HG03025 (cell line): ENCODE measurements around the gene IP6K1.
A peak's percentile ranks its signal among the peaks of the same experiment; 100 is the strongest.
"Not testable (repeated sequence)": the region's sequence is repeated elsewhere in the genome, so short reads cannot be mapped to it uniquely, and the experiment has no call there.

Experiments used
- ATAC-seq: cut with Tn5 transposase; IDR thresholded peaks from one replicate; pipeline ENCODE4 v1.9.1; 2021; ENCODE audit warnings: mild to moderate bottlenecking, moderate library complexity; ENCODE audit not compliant: unreplicated experiment, low FRiP score

The IP6K1 gene

GRCh38 chr3:49695350-49696015, 90.9 kb downstream of the IP6K1 start:
- not testable (repeated sequence) for ATAC-seq

DNA sequence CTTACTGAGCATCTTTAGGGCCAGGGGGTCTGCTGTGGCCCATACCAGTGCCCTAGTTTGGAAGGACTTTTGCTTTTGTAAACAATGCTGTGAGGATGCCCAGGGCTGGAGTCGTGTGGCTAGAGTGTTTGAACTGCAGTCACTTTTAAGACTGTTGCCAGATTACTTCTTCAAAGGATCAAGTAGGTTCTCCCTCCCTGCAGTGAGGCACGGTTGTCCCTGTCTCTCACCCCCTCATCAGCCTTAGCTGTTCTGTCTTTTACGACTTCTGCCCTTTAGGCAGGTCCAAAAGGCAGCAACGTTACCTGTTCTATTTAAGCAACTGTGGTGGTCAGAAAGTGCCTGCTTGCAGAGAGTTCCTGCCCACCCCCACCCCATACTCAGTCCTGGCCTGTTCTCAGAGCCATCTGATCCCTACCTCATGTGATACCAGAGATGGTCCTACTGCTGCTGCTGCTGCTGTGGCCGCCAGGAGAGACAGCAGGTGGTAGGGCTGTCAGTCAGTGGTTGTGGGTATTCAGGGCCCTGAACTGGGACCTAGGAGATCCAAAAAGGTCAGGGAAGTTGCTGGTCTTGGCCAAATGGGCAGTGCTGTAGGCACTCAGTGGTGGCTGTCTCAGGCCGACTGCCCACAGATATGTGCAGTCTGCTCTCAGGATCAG, 91.8 kb downstream of the IP6K1 start:
- not testable (repeated sequence) for ATAC-seq

DNA sequence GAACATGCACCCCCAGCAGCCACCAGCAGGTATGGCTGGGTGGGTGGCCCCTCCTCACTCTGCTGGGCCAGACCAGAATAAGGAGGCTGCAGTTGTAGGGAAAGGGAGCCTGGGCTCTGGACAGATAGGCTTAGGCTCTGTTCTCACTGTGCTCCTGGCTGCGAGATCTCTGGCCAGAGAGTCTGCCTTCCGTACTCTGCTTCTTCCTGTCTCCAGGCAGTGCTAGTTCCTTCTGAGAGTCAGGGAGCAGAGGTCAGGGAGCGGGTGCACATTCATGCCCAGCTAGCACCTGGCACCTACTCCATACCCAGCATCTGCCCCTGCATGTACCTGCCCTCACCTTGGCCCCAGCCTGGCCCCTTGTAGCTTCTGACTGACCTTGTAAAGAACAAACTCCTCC, 94.9 kb downstream of the IP6K1 start:
- not testable (repeated sequence) for ATAC-seq

- not testable (repeated sequence) for ATAC-seq
Observed at GRCh38 chr3:49690856-49691255, 95.5 kb downstream of the IP6K1 start.

DNA sequence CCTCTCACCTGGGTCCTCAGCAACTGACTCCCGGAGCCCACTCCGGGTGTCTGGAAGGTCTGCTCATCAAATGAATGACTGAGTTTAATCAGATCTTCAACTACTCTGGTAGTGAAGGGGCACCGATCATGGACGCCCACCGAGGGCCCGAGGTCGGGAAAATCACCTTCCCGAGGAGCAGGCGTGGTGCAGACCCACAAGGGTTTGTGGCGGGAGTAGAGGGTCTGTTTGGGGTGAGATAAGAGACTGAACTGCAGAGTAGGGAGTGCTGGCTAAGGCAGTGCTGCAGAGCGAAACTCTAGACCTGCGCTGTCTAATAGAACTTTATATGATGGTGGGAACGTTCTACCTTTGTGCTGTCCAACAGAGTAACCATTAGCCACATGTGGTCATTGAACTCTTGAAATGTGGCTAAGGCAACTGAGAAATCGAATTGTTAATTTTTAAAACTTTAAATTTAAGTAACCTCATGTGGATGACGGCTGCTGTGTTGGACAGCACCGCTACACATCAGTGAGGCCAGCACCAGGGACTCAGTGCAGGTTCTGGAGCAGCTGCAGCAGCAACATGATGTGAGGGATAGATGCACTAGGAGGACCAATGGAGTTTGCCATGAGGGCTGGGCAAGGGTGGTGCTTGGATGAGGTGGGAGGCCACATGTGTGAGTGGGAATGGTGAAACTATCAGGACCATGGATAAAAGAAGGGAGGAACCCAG, 96.3 kb downstream of the IP6K1 start:
- not testable (repeated sequence) for ATAC-seq

DNA sequence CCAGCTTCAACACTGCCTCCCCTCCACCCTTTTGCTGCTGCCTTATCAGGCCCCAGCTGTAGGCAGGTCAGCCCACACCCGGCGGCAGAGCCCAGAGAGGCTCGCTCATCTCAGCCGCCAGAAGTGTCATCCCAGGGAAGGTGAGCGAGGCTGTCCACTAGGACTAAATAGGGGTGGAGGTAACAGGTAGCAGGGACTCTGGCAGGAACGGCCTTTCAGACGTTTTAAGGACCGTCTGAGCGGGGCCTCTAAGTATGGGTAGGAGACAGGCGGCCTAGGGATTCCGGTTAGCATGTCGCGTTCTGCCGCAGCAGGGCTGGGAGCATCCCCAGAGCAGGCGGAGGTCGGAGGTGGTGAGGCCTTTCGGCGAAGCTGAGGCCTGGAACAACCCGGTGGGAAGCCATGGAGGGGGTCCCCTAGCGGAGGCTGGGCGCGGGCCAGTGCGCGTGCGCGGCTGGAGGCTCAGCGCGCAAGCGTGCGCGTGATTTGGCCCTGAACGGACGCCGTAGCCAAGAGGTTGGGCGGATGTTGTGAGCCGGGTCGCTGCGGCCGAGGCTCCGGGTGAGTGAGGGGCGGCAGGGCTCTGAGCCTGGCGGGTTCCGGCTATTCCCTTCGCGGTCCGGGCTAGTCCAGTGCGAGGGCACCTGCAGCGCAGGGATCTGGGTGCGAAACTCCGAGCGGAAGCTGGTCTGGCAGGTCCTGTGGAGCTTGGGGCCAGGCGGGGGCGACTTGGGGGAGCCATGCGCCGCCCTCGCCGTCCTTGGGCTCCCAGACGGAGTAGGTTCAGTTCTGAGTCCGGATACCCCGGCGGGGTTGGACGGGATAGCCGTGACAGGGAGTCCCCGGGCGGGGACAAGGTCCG, 97.1 kb downstream of the IP6K1 start, which contains the start of the genes MST1 and RNF123:
Gene MST1, minus strand, starts transcription at position 429 of the 862 bp plus-strand sequence. CDS start 783 bp downstream, outside the sequence.
Gene RNF123, plus strand, starts transcription at position 512 of the 862 bp plus-strand sequence. CDS start 1,609 bp downstream, outside the sequence.
- ATAC-seq, result no peak

- not testable (repeated sequence) for ATAC-seq
Observed at GRCh38 chr3:49688338-49689045, 97.8 kb downstream of the IP6K1 start.

DNA sequence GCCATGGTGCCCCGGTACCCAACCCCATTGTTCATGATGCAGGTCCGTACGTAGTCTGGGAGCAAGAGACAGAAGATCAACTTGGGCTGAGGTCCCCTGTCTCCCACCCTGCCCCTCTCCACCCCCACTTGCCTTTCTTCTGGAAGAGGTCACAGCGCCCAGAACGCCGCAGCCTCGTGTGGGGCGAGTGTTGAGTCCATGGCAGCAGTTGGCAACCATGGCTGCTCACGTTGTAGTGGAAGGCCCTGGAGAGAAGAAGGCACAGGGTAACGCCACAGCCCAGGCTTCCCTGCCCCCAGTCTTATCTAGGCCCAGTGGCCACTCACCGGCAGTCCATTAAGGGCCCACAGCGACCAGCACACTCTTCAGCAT, 98.9 kb downstream of the IP6K1 start:
- not testable (repeated sequence) for ATAC-seq

DNA sequence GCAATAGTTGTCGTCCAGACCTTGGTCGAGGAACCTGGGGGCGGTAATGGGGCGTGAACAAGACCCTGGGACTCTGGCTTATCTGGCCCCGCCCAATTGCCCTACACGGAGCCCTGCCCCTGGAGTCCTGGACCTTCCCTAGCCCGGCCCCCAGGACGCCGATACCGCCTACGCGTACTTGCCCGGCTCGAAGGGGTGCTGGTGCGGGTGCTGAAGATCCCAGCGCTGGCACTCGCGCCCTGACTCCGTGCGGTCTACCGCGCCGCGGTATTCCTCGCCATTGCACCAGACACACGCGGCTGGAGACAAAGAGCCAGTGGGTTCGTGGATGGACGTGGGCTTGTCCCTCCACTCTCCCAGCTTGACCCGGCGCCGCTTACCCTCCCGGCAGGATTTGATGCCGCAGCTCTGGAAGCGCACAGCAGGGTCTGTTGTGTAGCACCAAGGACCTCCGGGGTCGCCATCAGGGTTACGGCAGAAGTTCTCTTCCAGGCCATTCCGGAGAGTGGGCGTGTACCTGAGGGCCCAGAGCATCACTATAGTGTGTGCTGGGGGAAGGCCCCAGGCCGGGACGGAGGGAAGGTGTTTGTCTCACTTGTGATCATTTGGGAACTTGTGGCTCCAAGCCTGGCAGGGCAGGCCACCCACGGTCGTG, 99.4 kb downstream of the IP6K1 start:
- not testable (repeated sequence) for ATAC-seq

GRCh38 chr3:49686346-49686745, 100.0 kb downstream of the IP6K1 start:
- ATAC-seq, result not testable (repeated sequence)

GRCh38 chr3:49685846-49686245, 100.5 kb downstream of the IP6K1 start:
- not testable (repeated sequence) for ATAC-seq

GRCh38 chr3:49685103-49685502, 101.2 kb downstream of the IP6K1 start:
- not testable (repeated sequence) for ATAC-seq

DNA sequence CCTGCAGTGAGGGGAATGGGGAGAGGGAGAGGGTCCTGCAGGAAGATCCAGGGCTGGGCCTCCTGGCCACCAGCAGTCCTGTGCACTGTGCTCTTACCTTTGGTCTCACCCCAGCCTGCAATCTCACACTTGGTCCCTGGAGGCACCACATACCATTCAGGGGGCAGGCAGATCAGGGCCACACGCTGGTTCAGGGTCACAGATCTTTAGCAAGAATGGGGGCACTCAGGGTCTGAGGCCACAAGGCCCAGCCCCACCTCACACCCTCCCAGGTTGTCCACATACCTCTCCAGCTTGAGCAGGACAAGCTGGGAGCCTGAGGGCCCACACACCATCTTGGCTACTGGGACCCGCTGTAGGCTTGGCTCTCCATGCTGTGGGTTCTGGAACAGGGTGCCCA, 101.9 kb downstream of the IP6K1 start:
- ATAC-seq, result not testable (repeated sequence)

- ATAC-seq, result no peak
Observed at GRCh38 chr3:49683162-49683561, 103.2 kb downstream of the IP6K1 start.

DNA sequence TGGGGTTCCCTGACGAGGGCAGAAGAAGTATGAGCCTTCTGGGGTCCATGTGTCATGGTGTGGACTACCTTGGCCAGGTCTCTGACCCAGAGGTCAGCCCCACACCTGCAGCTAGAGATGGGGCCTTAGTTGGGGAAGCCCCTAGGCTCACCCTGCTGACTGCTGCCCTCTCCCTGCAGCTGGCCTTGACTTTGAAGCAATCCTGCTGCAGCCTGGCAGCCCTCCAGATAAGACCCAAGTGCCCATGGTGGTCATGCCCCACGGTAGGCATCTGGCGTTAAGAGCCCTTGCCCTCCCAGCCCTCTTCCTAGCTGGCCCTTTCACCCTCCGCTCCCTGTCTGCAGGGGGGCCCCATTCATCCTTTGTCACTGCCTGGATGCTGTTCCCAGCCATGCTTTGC, 104.8 kb downstream of the IP6K1 start:
- no peak for ATAC-seq

DNA sequence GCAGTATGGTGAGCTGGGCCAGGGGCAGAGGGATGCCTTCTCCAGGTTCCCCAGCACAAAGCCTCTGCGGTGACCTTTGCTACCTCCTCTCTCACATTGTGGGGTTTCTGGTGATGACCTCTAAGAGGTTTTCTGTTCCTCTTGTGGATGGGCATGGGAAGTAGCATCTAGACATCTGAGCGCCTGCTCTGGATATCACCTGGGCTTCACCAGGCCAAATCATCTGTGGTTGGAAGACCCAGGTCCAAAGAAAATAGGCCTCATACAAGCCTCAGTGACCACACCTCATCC, 105.2 kb downstream of the IP6K1 start:
- no peak for ATAC-seq

DNA sequence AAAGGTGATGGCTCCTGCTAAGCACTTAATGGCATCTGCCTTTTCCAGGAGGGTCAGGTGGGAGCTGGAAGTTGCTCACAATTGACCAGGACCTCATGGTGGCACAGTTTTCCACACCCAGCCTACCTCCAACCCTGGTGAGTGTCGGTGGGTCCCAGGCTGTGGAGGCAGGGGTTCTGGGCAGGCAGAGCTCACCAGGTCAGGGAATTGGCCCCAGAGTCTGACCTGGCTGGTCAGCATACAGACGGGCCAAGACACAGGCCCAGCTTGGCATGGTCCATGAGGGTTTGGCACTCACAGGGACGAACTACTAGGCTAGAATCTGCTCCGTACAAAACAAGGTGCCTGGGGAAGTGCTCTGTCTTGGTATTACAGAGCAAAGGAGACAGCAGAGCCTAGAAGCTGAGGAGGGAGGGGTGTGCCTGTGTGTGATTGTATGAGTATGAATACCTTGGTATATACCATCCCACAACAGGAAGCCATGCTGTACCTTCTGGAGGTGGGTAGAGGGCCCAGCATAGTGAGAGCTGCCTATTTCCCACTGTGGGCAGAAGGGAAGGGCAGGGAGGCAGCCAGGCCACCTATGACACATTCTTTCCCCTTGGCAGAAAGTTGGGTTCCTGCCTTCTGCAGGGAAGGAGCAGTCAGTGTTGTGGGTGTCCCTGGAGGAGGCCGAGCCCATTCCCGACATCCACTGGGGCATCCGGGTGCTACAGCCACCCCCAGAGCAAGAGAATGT, 105.7 kb downstream of the IP6K1 start:
- no peak for ATAC-seq

DNA sequence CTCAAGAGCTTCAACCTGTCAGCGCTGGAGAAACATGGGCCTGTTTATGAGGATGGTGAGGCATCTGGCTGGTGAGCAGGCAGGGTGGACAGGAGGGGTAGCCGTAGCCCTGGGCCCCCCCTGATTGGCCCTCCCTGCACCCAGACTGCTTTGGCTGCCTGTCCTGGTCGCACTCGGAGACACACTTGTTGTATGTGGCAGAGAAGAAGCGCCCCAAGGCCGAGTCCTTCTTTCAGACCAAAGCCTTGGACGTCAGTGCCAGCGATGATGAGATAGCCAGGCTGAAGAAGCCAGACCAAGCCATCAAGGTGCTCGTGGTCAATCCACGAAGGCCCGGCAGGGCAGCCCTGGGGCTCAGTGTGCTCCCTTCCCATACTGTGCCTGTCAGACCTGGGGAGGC, 110.4 kb downstream of the IP6K1 start:
- no peak for ATAC-seq

- peak; percentile 14 for ATAC-seq
Observed at GRCh38 chr3:49674497-49674983, 111.8 kb downstream of the IP6K1 start.
